Stimulated activated CD8-positive, alpha-beta memory T cell treated with anti-CD3 and anti-CD28 coated beads, Interleukin-15, amount 100 ng/mL, for 24 hours (primary cell): ENCODE data around the gene CTSV.
"Not testable (repeated sequence)": the region's sequence is repeated elsewhere in the genome, so short reads cannot be mapped to it uniquely, and the experiment has no call there.

ENCODE experiments used
- DNase-seq: peaks from one replicate; pipeline ENCODE4 v3.0.0-alpha.2; 2020; ENCODE audit warnings: low read depth

CTSV gene

GRCh38 chr9:97041898-97042297, 3.0 kb upstream of the CTSV start:
- DNase-seq = no peak

- no peak for DNase-seq
Measured at GRCh38 chr9:97039514-97039860, 545 bp upstream of the CTSV start.

GRCh38 chr9:97023505-97023904, 15.4 kb downstream of the CTSV start:
- not testable (repeated sequence) for DNase-seq

- DNase-seq = peak; percentile 32
Measured at GRCh38 chr9:97013151-97014132, 25.5 kb downstream of the CTSV start.

- DNase-seq = not testable (repeated sequence)
Measured at GRCh38 chr9:97012617-97013016, 26.3 kb downstream of the CTSV start.

- DNase-seq = not testable (repeated sequence)
Measured at GRCh38 chr9:97002195-97002594, 36.7 kb downstream of the CTSV start.

- not testable (repeated sequence) for DNase-seq
Measured at GRCh38 chr9:97001338-97001737, 37.6 kb downstream of the CTSV start.

GRCh38 chr9:97000139-97000787, 38.7 kb downstream of the CTSV start:
- not testable (repeated sequence) for DNase-seq

GRCh38 chr9:96999733-97000132, 39.2 kb downstream of the CTSV start:
- DNase-seq = not testable (repeated sequence)

- not testable (repeated sequence) for DNase-seq
Measured at GRCh38 chr9:96997009-96997701, 41.8 kb downstream of the CTSV start.

GRCh38 chr9:96994531-96995016, 44.4 kb downstream of the CTSV start:
- not testable (repeated sequence) for DNase-seq

- DNase-seq = not testable (repeated sequence)
Measured at GRCh38 chr9:96992303-96992702, 46.6 kb downstream of the CTSV start.

GRCh38 chr9:96989747-96990318, 49.1 kb downstream of the CTSV start:
- not testable (repeated sequence) for DNase-seq

GRCh38 chr9:96984887-96985286, 54.1 kb downstream of the CTSV start:
- DNase-seq = not testable (repeated sequence)

GRCh38 chr9:96984139-96984538, 54.8 kb downstream of the CTSV start:
- DNase-seq = not testable (repeated sequence)

- not testable (repeated sequence) for DNase-seq
Measured at GRCh38 chr9:96983496-96984122, 55.3 kb downstream of the CTSV start.
